ENCODE measurements around the gene EIF4G3. TPM values are rescaled to one million over a fixed set of nuclear protein-coding genes. Genes with fewer than 3 reads are reported as not detected.

The EIF4G3 gene
- total RNA-seq, 1 experiment from 2014 or later: 39.9 TPM

DNA sequence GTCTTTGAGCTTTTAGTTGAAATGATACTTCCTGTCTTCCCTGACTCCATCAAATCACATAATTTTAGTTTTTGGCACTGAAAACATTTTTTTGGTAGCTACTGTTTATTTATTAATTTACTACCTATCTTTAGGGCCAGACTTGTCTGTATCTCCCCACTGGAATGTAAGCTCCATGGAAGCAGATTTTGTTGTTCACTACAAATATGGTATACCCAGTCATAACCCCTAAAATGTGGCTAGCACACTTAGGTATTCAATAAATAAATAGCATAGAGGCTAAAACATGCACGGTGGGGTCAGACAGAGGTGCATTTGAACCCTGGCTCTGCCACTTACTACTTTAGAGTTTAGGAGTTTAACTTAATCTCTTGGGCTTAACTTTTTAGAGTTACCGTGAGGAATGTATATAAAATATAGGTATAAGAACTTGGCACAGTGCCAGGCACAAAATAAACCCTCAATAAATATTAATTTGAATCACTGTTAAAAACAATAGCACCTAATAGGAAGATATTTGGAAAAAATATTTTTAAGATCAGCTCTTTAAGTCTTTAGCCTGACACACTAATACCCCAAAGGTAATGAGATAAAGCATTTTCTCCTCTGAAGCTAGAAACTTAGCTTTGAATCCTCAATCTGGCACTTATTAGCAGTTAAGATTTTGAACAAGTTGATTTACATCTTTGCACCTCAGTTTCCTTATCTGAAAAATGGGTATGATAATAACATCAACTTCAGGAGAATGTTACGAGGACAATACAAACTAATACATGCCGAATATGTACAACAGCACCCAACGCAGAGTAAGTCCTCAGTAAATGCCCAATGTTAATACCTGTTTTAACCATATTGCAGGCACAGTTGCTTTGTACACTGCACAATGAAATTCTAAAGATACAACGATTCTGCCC lies 330.0 kb downstream of the EIF4G3 start:
- H3K4me1 Mint-ChIP-seq (ENCODE audit: low read depth, unreplicated experiment): peaks cover 9% of the 10 kb centered on the region
- intact Hi-C loops (cut with micrococcal nuclease; ENCODE audit: unreplicated experiment): no loop called here
- no peaks in the 10 kb centered on the region for H3K9me3 Mint-ChIP-seq (ENCODE audit: low read depth, unreplicated experiment)
- TF ChIP-seq, protein P1, sequence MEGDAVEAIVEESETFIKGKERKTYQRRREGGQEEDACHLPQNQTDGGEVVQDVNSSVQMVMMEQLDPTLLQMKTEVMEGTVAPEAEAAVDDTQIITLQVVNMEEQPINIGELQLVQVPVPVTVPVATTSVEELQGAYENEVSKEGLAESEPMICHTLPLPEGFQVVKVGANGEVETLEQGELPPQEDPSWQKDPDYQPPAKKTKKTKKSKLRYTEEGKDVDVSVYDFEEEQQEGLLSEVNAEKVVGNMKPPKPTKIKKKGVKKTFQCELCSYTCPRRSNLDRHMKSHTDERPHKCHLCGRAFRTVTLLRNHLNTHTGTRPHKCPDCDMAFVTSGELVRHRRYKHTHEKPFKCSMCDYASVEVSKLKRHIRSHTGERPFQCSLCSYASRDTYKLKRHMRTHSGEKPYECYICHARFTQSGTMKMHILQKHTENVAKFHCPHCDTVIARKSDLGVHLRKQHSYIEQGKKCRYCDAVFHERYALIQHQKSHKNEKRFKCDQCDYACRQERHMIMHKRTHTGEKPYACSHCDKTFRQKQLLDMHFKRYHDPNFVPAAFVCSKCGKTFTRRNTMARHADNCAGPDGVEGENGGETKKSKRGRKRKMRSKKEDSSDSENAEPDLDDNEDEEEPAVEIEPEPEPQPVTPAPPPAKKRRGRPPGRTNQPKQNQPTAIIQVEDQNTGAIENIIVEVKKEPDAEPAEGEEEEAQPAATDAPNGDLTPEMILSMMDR (IDR thresholded peaks at IDR 0.05; ENCODE audit: unreplicated experiment): no peak
- no peaks in the 10 kb centered on the region for H3K27me3 Mint-ChIP-seq (ENCODE audit: unreplicated experiment)
- H3K4me3 Mint-ChIP-seq (ENCODE audit: low read depth, unreplicated experiment): no peak overlapping the region
- DNase-seq: no peak
- peak overlapping the region; percentile 24 for H3K27ac Mint-ChIP-seq (ENCODE audit: unreplicated experiment)
- BruUV-seq (replicated peaks): no TSS peak
- peaks cover 22% of the 10 kb centered on the region for H3K36me3 Mint-ChIP-seq (ENCODE audit: insufficient read depth, unreplicated experiment)
- CTCF ChIA-PET: no interaction called here

DNA sequence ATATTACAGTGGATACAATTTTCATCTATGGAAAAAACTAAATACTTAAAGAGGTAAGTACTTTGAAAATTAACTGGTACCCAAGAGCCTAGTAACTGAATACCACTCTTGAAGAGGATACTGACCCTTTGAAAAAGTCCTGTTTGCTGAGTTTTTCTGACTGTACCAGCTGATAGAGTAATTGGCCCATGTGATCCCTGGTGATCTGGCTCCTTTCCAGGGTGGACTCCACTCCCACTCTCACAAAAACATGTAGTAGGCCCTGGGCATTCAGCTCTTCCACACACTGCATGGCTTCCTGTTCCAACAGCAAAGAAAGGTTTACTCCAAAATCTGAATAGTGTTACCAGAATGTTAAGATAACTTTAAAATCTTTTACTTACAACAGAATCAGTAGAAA lies 336.0 kb downstream of the EIF4G3 start:
- Mint-ChIP-seq H3K4me3 (ENCODE audit: low read depth, unreplicated experiment) (no peak overlapping the region), H3K36me3 (ENCODE audit: insufficient read depth, unreplicated experiment) (peaks cover 16% of the 10 kb centered on the region), H3K27ac (ENCODE audit: unreplicated experiment) (no peak overlapping the region), H3K9me3 (ENCODE audit: low read depth, unreplicated experiment) (no peaks in the 10 kb centered on the region), H3K4me1 (ENCODE audit: low read depth, unreplicated experiment) (no peaks in the 10 kb centered on the region), H3K27me3 (ENCODE audit: unreplicated experiment) (no peaks in the 10 kb centered on the region)
- intact Hi-C loops (cut with micrococcal nuclease; ENCODE audit: unreplicated experiment): no loop called here
- CTCF ChIA-PET: no interaction called here
- BruUV-seq (replicated peaks): no TSS peak
- DNase-seq: no peak
- TF ChIP-seq, protein P1 (IDR thresholded peaks at IDR 0.05; ENCODE audit: unreplicated experiment): no peak

DNA sequence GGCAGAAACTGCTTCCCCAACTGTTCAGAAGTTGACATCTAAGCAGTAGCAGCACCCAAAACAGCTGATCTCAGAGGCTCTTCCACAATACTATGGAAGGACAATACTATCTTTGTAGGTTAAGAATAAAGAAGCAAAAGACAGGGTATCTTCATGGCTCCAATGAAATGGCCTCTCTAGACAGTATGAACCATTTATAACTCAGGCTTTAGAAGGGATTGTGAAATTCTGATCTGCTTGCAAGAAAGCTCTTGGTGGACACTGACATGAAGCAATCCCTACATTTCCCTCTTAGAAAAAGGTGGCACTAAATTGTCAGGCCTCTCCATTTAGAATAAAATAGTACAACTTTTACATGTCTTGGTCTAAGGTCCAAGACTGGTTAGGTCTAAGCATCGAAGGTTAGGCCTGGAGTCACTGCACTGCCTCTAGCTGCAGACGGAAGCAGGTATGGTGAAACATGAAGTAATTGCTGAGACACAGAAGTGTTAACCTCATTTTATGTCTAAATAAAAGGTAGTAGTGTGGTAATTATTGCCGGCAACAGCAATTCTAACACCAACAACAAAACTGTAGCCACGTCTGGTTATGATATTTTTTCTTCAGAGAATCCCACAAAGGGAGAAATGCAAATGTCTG lies 339.0 kb downstream of the EIF4G3 start:
- TF ChIP-seq, protein P1 (IDR thresholded peaks at IDR 0.05; ENCODE audit: unreplicated experiment): no peak
- intact Hi-C loops (cut with micrococcal nuclease; ENCODE audit: unreplicated experiment): no loop called here
- Mint-ChIP-seq H3K27ac (ENCODE audit: unreplicated experiment) (no peak overlapping the region), H3K9me3 (ENCODE audit: low read depth, unreplicated experiment) (no peaks in the 10 kb centered on the region), H3K4me3 (ENCODE audit: low read depth, unreplicated experiment) (no peak overlapping the region), H3K27me3 (ENCODE audit: unreplicated experiment) (no peaks in the 10 kb centered on the region), H3K4me1 (ENCODE audit: low read depth, unreplicated experiment) (no peaks in the 10 kb centered on the region), H3K36me3 (ENCODE audit: insufficient read depth, unreplicated experiment) (no peaks in the 10 kb centered on the region)
- BruUV-seq (replicated peaks): no TSS peak
- CTCF ChIA-PET: interaction anchor here (1.2 kb wide), 1 partner anchor 29 kb away, joined by 3 read pairs; no protein-coding TSS in a partner anchor
- DNase-seq: no peak

DNA sequence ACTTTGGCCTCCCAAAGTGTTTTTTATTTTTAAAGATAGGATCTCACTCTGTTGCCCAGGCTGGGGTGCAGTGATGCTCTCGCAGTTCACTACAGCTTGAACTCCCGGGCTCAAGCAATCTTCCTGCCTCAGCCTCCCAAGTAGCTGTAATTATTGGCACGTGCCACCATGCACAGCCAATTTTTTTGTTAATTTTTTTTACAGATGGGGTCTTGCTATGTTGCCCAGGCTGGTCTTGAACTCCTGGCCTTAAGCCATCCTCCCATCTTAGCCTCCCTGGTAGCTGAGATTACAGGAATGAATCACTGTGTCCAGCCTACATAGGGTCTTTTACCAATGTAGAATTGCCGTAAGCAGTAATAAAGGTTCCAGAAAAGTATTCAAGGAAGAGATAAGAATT lies 340.5 kb downstream of the EIF4G3 start:
- Mint-ChIP-seq H3K9me3 (ENCODE audit: low read depth, unreplicated experiment) (no peaks in the 10 kb centered on the region), H3K4me3 (ENCODE audit: low read depth, unreplicated experiment) (no peak overlapping the region), H3K27ac (ENCODE audit: unreplicated experiment) (no peak overlapping the region), H3K36me3 (ENCODE audit: insufficient read depth, unreplicated experiment) (no peaks in the 10 kb centered on the region), H3K4me1 (ENCODE audit: low read depth, unreplicated experiment) (no peaks in the 10 kb centered on the region), H3K27me3 (ENCODE audit: unreplicated experiment) (no peaks in the 10 kb centered on the region)
- intact Hi-C loops (cut with micrococcal nuclease; ENCODE audit: unreplicated experiment): no loop called here
- TF ChIP-seq, protein P1 (IDR thresholded peaks at IDR 0.05; ENCODE audit: unreplicated experiment): no peak
- CTCF ChIA-PET: no interaction called here
- no TSS peak for BruUV-seq (replicated peaks)
- no peak for DNase-seq
